GM10248 (cell line): Measurements from ENCODE around the gene CALN1.

Experiments used
- CTCF ChIA-PET: fragments of 300-600 bp; sonication (Branson Sonifier 250); formaldehyde crosslinking; extraction: SDS; loops from one replicate; lab custom pipeline; 2021; ENCODE audit warnings: antibody characterized with exemption; lab: Yijun Ruan, JAX
- POLR2A ChIA-PET: fragments of 350-650 bp; sonication (Branson Sonifier 250); formaldehyde crosslinking; extraction: SDS; loops from one replicate; lab custom pipeline; 2020; ENCODE audit warnings: antibody characterized with exemption; lab: Yijun Ruan, JAX
- DNase-seq: peaks from one replicate; pipeline ENCODE4 v3.0.0; 2012; ENCODE audit errors: extremely low spot score
- CTCF ChIP-seq: IDR thresholded peaks from 2 replicates; pipeline ENCODE4 v1.5.1; 2012; ENCODE audit warnings: mild to moderate bottlenecking, low read depth; ENCODE audit errors: extremely low read depth, missing control alignments, control extremely low read depth

Gene CALN1

GRCh38 chr7:72411419-72411818 is 719 bp downstream of the CALN1 start:
- POLR2A ChIA-PET, result no interaction called here
- CTCF ChIA-PET, result no interaction called here
- TF ChIP-seq CTCF, result no peak
- no peak for DNase-seq

- no peak for DNase-seq
- no peak for TF ChIP-seq CTCF
- POLR2A ChIA-PET, result no interaction called here
- CTCF ChIA-PET, result no interaction called here
These were observed 2.5 kb downstream of the CALN1 start for GRCh38 chr7:72409638-72410015.

- TF ChIP-seq CTCF, result no peak
- POLR2A ChIA-PET, result no interaction called here
- CTCF ChIA-PET, result interaction anchor here (1.5 kb wide), 1 partner anchor 9 kb away, joined by 3 read pairs; no protein-coding TSS in a partner anchor
- DNase-seq, result no peak
These were observed 3.0 kb downstream of the CALN1 start for GRCh38 chr7:72408966-72409637.

GRCh38 chr7:72406820-72407403 is 5.2 kb downstream of the CALN1 start:
- CTCF ChIA-PET, result no interaction called here
- TF ChIP-seq CTCF, result no peak
- DNase-seq, result no peak
- POLR2A ChIA-PET, result no interaction called here

GRCh38 chr7:72405871-72406270 is 6.3 kb downstream of the CALN1 start:
- CTCF ChIA-PET, result no interaction called here
- POLR2A ChIA-PET, result interaction anchor here (0.6 kb wide), 1 partner anchor 138 kb away, joined by 3 read pairs; no protein-coding TSS in a partner anchor
- DNase-seq, result no peak
- TF ChIP-seq CTCF, result no peak

- ChIA-PET CTCF (no interaction called here), POLR2A (no interaction called here)
- TF ChIP-seq CTCF, result no peak
- no peak for DNase-seq
These were observed 6.7 kb downstream of the CALN1 start for GRCh38 chr7:72405418-72405817.
